Left lobe of liver (tissue), 2 donors: ENCODE data around the gene UTP3. TPM values are rescaled to one million over a fixed set of nuclear protein-coding genes. Genes with fewer than 3 reads are reported as not detected.
"Not testable (repeated sequence)": the region's sequence is repeated elsewhere in the genome, so short reads cannot be mapped to it uniquely, and the experiment has no call there.

Experiments used
- ATAC-seq: fragments of 200-7000 bp; cut with Tn5 transposase; one replicate; pipeline ENCODE4 v1.9.1; 2020; ENCODE audit warnings: mild to moderate bottlenecking, moderate library complexity
- DNase-seq: peaks from one replicate; pipeline ENCODE4 v3.0.0-alpha.2; 2020; ENCODE audit warnings: low spot score
- total RNA-seq: library from RNA; stranded (reverse); gene quantifications from one replicate; pipeline ENCODE4 v1.2.1, GENCODE V29; 2021
- donor health status: DM: no; HTN: no; CAD: no; lungs with moderate emphysema.
- donor health status: DM: no; HTN: yes; CAD: no.

UTP3 gene
- total RNA-seq, 1 donor from 2014 or later, result 11.5 TPM

DNA sequence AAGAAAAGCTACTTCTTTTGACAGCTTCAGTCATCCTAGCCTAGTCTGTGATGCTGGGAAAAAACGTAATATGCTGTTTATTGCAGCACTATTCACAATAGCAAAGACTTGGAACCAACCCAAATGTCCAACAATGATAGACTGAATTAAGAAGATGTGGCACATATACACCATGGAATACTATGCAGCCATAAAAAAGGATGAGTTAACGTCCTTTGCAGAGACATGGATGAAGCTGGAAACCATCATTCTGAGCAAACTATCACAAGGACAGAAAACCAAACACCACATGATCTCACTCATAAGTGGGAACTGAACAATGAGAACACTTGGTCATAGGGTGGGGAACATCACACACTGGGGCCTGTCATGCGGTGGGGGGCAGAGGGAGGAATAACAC is 6.2 kb upstream of the UTP3 start:
- ATAC-seq, result not testable (repeated sequence)

GRCh38 chr4:70687392-70687791 is 940 bp upstream of the UTP3 start:
- peak; percentile 7 for ATAC-seq
- peak; percentile 54 for DNase-seq

More for the DNA sequence above, 6.2 kb upstream of the UTP3 start:
- not testable (repeated sequence) for DNase-seq

DNA sequence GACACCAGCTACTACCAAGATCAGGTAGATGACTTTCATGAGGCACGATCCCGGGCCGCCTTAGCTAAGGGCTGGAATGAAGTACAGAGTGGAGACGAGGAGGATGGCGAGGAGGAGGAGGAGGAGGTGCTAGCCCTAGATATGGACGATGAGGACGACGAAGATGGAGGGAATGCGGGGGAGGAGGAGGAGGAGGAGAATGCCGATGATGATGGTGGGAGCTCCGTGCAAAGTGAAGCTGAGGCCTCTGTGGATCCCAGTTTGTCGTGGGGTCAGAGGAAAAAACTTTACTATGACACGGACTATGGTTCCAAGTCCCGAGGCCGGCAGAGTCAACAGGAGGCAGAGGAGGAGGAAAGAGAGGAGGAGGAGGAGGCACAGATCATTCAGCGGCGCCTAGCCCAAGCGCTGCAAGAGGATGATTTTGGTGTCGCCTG is 481 bp downstream of the UTP3 start:
- ATAC-seq (peak; percentile 0), DNase-seq (no peak)

GRCh38 chr4:70691661-70692060 is 3.3 kb downstream of the UTP3 start:
- ATAC-seq, result no peak

DNA sequence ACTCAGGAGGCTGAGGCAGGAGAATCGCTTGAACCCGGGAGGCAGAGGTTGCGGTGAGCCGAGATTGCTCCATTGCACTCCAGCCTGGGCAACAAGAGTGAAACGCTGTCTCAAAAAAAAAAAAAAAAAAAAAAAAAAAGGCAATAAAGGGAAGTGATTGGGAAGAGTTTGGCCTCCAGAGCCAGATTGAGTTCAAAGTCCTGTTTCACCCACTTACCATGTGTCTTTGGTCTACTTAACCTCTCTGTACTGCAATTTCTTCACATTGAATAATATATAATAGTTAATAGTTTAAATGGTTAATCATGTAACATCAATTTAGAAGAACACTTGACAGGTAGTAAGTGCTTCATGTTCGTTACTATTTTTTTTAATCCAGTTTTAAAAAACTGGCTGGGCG is 6.3 kb downstream of the UTP3 start:
- ATAC-seq, DNase-seq: not testable (repeated sequence)

More at GRCh38 chr4:70691661-70692060, 3.3 kb downstream of the UTP3 start:
- DNase-seq, result no peak

GRCh38 chr4:70698435-70698834 is 10.1 kb downstream of the UTP3 start:
- DNase-seq, ATAC-seq: not testable (repeated sequence)

- ATAC-seq, result no peak
- no peak for DNase-seq
These were observed 12.4 kb downstream of the UTP3 start for GRCh38 chr4:70700712-70701111.

- ATAC-seq, result no peak
- DNase-seq, result no peak
These were observed 12.9 kb downstream of the UTP3 start for GRCh38 chr4:70701271-70701670.

GRCh38 chr4:70702592-70702991 is 14.3 kb downstream of the UTP3 start:
- ATAC-seq, DNase-seq: not testable (repeated sequence)

DNA sequence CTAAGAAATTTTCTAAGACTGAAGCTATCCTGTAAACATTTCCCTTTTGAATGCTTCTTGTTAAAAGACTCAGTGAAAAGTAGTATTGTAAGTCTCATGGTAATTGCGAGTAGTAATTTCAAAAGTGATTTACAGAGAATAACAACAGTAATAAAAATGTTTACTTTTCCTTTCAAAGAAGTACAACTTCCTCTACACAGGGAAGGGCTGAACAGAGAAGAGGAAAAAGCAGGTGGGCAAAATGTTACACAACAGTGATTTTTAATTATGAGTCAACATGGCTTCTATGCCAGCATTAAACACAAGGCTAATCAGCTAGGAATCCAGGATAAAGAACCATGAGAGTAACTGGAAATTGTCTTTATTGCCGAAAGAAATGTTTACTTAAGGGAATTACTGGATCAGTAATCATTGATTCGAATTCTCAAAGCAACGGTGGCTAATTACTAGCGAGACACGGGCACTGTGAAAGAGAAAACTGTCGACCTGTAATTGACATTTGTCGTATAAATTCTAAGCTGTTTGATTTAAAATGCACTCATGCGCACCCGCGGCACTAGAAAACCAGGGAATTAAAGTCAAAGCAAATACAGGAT is 15.4 kb downstream of the UTP3 start:
- ATAC-seq (no peak), DNase-seq (no peak)

DNA sequence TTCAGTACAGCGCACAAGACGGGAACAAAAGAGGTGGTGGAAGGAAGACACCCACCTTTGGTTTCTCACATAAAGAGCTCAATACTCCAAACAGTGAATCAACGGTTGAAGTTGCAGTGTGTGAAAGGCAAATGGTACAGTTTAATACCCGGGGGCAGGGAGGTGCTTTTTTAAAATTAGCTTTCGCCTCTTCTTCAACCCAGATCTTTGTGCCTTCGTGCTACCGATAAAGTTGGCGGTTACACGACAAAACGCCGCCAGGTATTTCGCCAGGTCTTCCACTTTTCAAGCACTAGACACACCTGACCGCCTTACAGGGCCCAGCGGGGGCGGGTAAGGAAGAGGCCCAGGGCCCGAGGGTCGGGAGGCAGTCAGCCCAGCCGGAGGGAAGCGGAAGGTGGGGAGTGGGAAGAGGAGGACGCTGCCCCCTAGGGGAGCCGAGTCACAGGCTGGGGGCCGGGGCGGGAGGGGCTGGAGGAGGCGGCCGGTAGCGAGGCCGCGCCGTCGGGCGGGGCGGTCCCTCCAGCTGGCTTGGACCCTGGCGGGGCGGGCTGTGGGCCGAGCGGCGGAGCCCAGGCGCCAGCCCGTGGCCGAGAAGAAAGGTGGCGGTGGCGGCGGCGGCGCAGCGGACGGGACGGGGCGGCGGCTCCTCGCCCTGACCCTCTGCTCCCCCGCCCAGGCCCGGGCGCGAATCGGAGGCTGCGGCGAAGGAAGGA is 16.0 kb downstream of the UTP3 start:
- DNase-seq (peak; percentile 89), ATAC-seq (peak; percentile 84)

GRCh38 chr4:70704931-70705182 is 16.5 kb downstream of the UTP3 start:
- no peak for DNase-seq
- peak; percentile 61 for ATAC-seq

DNA sequence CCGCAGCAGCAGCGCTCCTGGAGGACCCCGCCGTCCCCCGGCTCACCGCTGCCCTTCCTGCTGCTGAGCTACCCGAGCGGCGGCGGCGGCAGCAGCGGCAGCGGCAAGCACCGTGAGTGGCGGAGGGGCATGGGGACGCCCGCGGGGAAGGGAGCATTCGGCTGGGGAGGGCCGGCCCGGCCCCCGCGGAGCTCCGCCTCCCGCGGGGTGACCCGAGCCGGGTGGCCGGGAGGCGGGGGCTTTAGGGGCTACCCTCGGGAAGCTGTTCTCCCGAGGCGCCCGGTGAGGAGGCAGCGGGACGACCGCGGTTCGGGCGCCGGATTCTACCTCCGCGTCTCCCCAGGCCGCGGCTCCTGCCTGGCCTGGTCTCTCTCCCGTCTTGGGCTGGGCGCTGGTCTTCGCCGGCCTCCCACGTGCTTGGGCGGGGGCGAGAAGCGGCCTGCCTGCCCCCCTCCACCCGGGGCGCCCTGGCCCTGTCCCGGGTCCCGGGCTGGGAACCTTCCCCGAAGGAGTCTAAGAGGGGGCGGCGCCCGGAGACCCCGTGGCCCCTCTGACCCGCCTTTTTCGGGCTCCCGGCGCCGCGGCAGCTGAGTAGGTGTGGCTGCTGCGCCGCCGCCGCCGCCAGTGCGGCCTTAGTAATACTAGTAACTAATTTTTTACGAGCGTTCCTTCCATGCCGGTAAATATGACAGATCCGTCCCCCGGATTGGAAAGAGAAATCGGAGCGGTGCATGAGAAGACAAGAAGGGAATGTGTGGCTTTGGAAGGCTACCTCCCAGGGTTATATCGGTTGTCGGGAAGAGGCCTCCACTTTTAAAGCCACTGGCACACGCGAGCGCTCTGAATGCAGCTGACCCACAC is 17.1 kb downstream of the UTP3 start:
- DNase-seq (peak; percentile 81), ATAC-seq (peak; percentile 78)

DNA sequence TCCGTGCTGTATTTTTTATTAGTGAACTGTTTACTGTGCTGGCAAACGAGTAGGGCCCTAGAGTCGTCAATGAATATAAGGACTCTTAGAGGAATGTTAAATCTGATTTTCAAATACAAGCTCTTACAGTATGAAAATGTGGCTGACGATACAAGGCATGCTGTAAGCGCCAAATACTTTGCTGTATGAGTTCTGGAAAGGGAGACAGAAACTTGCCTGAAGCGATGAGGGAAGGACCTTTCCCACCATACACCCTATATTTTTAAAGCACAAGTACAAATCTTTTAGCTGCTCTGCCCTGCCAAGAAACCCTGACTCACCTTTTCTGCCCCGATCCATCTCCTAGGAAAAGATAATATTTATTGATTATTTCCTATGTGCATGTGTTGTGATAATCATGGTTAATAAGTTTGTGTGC is 17.7 kb downstream of the UTP3 start:
- ATAC-seq (no peak), DNase-seq (no peak)

- ATAC-seq, result no peak
These were observed 18.2 kb downstream of the UTP3 start for GRCh38 chr4:70706516-70706915.

GRCh38 chr4:70709611-70710205 is 21.4 kb downstream of the UTP3 start:
- DNase-seq (no peak), ATAC-seq (no peak)

More at GRCh38 chr4:70706516-70706915, 18.2 kb downstream of the UTP3 start:
- DNase-seq, result no peak

- DNase-seq, result no peak
- ATAC-seq, result peak; percentile 19
These were observed 23.3 kb downstream of the UTP3 start for GRCh38 chr4:70711599-70711998.

- ATAC-seq, result no peak
- no peak for DNase-seq
These were observed 23.8 kb downstream of the UTP3 start for GRCh38 chr4:70712150-70712549.

DNA sequence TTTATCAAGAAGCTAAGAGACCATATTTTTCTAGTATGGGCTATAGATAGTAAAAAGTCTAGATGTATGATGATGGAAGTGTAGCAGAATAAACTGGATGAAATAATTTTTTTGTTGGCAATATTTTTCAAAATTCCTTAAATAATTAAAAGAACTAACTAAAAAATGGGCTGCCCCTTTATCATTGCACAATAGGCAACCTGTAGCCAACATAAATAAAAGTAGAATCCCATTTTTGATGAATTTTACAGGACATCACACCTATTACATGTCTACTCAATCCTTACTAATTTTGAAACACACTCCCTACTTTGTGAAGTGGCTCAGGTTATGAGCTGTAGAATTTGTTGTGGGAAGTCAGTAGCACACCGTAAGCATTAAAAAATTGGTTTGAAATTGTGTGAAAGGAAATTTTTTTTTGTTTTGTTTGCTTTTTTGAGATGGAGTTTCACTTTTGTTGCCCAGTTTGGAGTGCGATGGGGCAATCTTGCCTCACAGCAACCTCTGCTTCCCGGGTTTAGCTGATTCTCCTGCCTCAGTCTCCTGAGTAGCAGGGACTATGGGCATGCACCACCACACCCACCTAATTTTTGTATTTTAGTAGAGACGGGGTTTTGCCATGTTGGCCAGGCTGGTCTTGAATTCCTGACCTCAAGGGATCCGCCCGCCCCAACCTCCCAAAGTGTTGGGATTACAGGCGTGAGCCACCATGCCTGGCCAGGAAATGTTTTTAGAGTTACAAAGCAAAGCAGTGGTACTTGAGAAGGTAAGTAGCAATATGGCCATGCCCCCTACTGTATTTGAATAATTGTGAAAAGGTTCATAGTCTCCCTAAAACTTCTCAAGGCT is 24.5 kb downstream of the UTP3 start:
- ATAC-seq, result peak; percentile 53
- no peak for DNase-seq

DNA sequence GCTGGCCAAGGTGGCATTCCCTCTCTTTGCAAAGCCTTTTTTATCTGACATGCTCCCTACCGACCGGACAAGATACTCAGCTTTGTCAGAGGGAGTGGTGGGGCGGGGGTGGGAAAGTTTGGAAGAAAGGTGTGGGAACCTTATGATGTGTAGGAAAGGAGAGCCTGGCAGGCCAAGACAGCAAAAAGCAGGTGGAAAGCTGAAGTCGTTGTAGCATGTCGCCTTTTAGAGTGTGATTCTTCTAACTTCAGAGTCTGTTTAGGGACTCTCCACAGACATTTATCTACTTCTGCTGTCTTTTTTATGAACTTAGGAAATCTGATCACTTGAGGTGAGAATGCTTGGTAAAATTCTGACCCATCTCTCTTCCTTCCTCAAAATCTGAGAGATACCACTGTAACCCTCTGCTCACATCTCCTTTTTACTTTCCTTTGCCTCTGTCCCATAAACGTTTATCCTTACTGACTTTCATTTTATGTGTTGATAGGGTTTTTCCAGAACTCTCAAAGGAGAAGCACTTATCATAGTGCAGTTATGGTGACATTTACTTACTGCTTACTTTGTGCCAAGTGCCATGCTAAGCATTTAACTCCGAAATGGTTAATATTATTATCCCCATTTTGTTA is 25.2 kb downstream of the UTP3 start:
- ATAC-seq (peak; percentile 29), DNase-seq (no peak)
